NCI-H69 (cell line): ENCODE data around the gene ZCCHC13.
"Not testable (repeated sequence)": the region's sequence is repeated elsewhere in the genome, so short reads cannot be mapped to it uniquely, and the experiment has no call there.

Source experiments
- DNase-seq: peaks from one replicate; lab custom pipeline; 2025; lab: John Stamatoyannopoulos, UW

The ZCCHC13 gene

DNA sequence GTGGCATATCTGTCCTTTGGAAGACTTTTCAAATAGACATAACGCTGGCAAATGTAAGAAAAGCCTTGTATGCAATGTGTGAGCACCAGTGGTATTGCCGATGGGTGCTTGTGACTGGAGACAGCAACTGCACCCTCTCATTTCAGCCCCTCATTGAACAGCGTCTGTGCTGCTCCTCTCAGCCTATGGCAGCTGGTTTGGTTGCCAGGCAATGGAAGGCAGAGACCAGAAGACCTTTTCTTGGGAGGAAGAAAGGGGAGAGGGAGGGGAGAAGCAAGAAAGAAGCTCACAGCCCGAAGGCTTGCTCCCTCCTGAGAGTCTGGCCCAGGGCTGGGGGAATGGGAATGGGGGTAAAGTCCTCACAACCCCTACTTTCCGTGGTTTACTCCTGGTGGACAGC lies 20.2 kb downstream of the ZCCHC13 start:
- DNase-seq, result no peak

DNA sequence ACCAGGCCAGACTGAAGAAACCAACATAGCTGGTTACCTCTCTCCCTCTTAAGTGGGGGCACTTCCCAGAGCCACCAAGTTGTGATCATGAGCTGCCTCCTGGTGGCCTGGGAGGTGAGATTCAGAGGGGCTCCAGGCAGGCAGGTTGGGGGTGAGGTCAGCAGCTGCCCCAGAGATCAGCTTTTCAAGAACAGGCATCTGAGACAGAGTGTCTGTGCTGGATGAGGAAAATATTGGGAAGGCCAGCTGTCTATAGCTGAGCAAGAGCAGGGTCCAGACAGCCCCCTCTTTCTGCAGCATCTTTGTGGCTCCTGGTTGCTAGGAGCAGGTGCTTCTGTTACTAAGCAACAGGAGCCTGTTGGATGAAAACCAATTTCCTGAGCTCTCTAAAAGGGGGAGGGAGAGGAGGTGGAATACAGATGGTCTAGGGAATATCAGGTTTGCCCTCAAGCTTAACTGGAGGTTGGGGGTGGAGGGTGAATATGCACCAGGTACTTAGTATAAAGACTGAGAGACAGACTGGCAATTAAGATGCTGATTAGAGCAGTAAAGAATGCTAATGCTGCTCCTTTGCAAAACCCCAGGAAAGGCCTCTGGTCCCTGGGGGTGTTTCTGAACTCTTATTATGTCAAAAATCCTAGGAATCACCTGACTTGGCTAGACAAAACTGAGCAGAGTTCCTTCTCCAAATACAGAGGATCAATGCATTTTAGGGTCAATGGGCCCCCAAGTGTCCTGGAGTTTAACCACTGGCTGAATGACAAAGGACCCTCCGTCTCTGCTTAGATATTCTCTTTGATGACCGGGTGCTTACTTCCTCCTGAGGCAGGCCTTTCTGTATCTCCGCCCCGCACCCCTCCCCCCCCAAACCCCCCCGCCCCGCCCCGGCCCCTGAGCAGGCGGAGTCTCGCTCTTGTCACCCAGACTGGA lies 21.4 kb downstream of the ZCCHC13 start:
- peak; percentile 79 for DNase-seq

DNA sequence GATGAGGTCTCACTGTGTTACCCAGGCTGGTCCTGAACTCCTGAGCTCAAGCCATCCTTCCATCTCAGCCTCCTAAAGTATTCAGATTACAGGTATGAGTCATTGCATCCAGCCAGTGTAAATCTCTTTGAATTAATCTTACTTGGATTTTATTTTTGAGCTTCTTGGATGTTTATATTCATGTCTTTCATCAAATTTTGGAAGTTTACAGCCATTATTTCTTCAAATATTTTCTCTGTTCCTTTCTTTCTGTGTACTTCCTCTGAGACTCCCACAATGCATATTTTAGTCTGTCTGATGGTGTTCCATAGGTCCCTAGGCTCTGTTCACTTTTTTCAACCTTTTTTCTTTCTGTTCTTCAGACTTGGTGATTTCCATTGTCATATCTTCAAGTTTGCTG lies 34.9 kb downstream of the ZCCHC13 start:
- no peak for DNase-seq

DNA sequence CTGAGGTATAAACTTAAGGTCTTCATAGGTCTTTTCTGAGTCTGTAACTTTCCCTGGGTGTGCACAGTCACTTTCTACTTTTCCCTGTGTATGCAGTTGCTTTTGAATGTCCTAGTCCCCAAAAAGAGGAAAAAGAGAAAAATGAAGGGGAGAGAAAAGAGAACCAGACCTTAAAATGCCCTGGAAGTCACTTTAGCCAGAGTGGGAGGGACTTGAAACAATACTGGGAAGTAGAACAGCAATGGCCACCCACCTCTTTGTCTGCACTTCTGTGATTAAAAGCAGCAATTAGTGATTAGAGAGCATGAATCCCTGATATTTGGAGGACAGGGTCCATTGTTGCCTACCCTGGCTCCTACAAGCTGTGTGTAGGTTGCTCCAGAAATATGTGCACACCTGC lies 36.1 kb downstream of the ZCCHC13 start:
- no peak for DNase-seq

DNA sequence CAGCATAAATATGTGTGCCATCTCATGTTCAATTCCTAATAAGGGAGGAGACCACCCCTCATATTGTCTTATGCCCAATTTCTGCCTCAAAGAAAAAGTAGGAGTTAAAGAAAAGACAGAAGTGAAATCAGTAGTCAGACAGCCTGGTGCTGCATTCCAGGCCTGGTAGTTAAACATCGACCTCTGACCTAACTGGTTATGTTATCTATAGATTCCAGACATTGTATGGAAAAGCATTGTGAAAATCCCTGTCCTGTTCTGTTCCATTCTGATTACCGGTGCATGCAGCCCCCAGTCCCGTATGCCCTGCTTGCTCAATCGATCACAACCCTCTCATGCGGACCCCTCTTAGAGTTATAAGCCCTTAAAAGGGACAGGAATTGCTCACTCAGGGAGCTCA lies 38.2 kb downstream of the ZCCHC13 start:
- not testable (repeated sequence) for DNase-seq

DNA sequence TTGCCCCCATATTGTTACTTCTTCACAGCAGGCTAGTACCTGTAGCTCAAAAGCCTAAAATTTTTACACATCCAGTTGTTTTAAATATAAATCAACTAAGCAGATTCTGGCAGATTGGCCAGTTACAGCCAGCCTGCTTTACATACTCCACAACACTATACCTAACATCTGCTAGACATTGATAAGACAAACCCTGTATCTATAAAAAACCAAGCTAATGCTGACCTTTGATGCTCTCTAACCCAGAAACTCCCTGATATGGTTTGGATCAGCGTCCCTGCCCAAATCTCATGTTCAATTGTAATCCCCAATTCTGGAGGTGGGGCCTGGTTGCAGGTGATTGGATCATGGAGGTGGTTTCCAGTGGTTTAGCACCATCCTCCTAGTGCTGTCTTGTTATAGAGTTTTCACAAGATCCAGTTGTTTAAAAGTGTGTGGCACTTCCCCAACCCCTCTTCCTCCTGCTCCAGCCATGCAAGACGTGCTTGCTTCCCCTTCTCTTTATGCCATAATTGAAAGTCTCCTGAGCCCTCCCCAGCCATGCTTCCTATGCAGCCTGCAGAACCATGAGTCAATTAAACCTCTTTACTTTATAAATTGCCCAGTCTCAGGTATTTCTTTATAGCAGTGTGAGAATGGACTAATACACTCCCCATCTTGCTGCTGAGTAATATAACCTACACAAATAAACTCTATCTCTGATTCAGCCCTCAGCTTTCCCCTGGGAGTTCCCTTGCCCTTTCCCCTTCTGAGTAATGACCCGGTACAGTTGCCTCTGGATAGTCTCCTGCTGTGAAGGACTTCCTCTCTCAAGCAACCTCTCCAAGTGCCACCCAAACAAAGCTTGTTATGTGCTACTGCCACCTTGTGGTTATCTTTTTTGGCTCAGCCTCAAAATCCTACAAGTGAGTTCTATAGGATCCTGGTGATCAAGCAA lies 39.6 kb downstream of the ZCCHC13 start:
- DNase-seq, result peak; percentile 93

DNA sequence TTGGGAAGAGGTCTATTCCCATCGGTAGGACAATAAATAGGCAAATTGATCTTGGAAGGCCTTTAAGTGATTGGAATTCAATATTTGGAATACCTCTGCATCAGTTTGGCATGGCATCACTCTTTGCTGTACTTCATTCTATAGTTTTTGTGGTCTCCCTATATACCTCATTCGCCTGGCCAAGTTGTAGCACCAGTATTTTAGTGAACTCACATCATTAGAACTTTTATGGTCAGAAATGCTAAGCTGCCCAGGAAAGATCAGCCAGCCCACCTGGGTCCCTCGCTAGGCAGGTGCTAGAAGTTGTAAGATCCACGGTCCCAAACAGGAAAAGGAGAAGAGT lies 40.3 kb downstream of the ZCCHC13 start:
- DNase-seq, result no peak

DNA sequence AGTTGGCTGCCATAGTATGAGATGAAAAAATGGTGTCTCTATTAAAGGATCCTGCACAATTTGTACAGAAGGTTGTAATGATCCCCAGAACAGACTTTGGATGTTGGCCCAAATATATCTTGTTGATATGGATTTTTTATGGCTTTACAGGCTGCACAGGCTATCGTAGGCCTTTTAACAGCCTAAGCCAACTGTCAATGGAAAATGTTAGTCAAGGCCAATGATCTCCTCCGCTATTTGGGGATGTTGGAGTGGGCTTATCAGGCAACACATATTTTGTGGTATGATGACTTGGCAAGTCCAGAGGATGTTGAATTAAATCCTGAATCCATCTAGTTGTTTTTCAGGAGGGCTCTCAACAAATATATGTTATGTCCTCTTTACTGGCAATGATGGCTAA lies 42.1 kb downstream of the ZCCHC13 start:
- DNase-seq, result no peak

DNA sequence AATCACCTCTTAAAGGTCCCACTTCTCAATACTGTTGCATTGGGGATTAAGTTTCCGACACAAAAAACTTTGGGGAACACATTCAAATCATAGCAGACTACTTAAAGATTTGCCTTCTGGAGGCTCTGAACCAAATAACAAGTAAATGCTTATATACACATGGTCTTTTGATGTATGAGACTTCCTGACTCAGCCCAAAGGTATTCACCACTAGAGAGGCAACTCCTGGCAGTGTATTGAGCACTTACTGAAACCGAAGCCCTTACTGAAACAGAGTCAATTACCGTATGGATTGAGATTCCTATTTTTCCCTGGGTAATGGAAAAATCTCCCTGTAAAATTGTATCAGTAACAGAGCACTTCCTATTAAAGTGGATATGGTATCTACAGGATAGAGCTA lies 45.4 kb downstream of the ZCCHC13 start:
- no peak for DNase-seq

DNA sequence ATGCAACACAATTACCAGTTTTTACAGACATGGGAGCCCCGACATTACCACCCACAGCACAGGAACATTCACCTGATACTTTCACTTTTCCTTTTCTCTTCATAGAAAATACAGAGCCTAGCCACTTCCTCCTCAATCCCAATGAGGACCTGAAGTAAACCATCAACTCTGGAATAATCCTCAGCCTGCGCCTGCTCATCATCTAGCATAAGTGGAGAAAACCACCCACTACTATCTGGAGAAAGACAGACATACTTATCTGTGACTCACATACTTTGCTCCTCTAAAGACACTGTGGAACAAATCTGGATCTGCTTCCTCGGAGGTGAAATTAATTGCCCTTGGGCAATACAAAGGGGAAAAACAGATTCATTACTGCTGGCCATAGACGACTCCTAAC lies 47.8 kb downstream of the ZCCHC13 start:
- DNase-seq, result no peak

DNA sequence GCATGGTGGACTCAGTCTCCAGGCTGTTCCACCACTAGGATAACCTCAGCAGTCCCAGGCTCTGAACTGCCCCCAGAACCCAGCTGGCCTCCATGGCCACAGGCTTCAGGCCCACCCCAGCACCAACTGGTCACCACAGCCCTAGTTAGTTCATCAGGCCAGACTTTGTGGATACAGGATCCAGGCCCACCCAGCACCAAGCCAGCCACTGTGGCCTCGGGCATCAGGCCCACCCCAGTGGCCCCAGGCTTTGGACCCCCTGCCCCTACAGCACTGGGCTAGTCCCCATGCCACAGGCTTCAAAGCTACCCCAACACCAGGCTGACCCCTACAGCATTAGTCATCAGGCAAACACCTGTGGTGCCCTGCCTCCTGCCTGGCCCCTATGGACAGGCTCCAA lies 50.0 kb downstream of the ZCCHC13 start:
- no peak for DNase-seq
